KOPT-K1 (cell line): Measurements from ENCODE around the gene SNX8.
A peak's percentile ranks its signal among the peaks of the same experiment; 100 is the strongest.

Experiments
- H3K27ac ChIP-seq: fragments of 200-600 bp; sonication (generic); 2 replicates; pipeline ENCODE4 v1.5.1; 2016; ENCODE audit warnings: antibody characterized with exemption, mild to moderate bottlenecking, low read depth, low read length; ENCODE audit not compliant: poor library complexity, severe bottlenecking
- H3K36me3 ChIP-seq: fragments of 200-600 bp; sonication (generic); 2 replicates; pipeline ENCODE4 v1.5.1; 2017; ENCODE audit warnings: antibody characterized with exemption, mild to moderate bottlenecking, low read length, moderate library complexity; ENCODE audit not compliant: insufficient read depth
- H3K9me3 ChIP-seq: fragments of 200-600 bp; sonication (generic); 2 replicates; pipeline ENCODE4 v1.5.1; 2017; ENCODE audit warnings: antibody characterized with exemption, low read length, mild to moderate bottlenecking; ENCODE audit not compliant: insufficient read depth, poor library complexity, severe bottlenecking

Gene SNX8

GRCh38 chr7:2224491-2224928 lies 89.7 kb downstream of the SNX8 start:
- no peaks in the 10 kb centered on the region for H3K9me3 ChIP-seq
- peaks cover 99% of the 10 kb centered on the region for H3K36me3 ChIP-seq
- H3K27ac ChIP-seq: no peak overlapping the region

GRCh38 chr7:2223321-2223720 lies 90.9 kb downstream of the SNX8 start:
- H3K27ac ChIP-seq: no peak overlapping the region
- no peaks in the 10 kb centered on the region for H3K9me3 ChIP-seq
- H3K36me3 ChIP-seq: peaks cover 99% of the 10 kb centered on the region

- Histone ChIP-seq H3K36me3 (peaks cover 99% of the 10 kb centered on the region), H3K27ac (no peak overlapping the region), H3K9me3 (no peaks in the 10 kb centered on the region)
Measured at GRCh38 chr7:2222516-2222915, 91.7 kb downstream of the SNX8 start.

GRCh38 chr7:2220954-2221353 lies 93.3 kb downstream of the SNX8 start:
- Histone ChIP-seq H3K9me3 (no peaks in the 10 kb centered on the region), H3K36me3 (peaks cover 99% of the 10 kb centered on the region), H3K27ac (no peak overlapping the region)

- Histone ChIP-seq H3K9me3 (no peaks in the 10 kb centered on the region), H3K27ac (no peak overlapping the region), H3K36me3 (peaks cover 99% of the 10 kb centered on the region)
Measured at GRCh38 chr7:2220506-2220905, 93.7 kb downstream of the SNX8 start.

- Histone ChIP-seq H3K27ac (no peak overlapping the region), H3K9me3 (no peaks in the 10 kb centered on the region), H3K36me3 (peaks cover 99% of the 10 kb centered on the region)
Measured at GRCh38 chr7:2220030-2220429, 94.2 kb downstream of the SNX8 start.

GRCh38 chr7:2219606-2220005 lies 94.6 kb downstream of the SNX8 start:
- H3K36me3 ChIP-seq: peaks cover 99% of the 10 kb centered on the region

GRCh38 chr7:2219136-2219535 lies 95.1 kb downstream of the SNX8 start:
- Histone ChIP-seq H3K36me3 (peaks cover 99% of the 10 kb centered on the region), H3K9me3 (no peaks in the 10 kb centered on the region), H3K27ac (no peak overlapping the region)

More at GRCh38 chr7:2219606-2220005, 94.6 kb downstream of the SNX8 start:
- Histone ChIP-seq H3K27ac (no peak overlapping the region), H3K9me3 (no peaks in the 10 kb centered on the region)

- H3K36me3 ChIP-seq: peaks cover 99% of the 10 kb centered on the region
- H3K9me3 ChIP-seq: no peaks in the 10 kb centered on the region
- H3K27ac ChIP-seq: no peak overlapping the region
Measured at GRCh38 chr7:2218444-2218785, 95.8 kb downstream of the SNX8 start.

- H3K27ac ChIP-seq: no peak overlapping the region
- H3K9me3 ChIP-seq: no peaks in the 10 kb centered on the region
- peaks cover 99% of the 10 kb centered on the region for H3K36me3 ChIP-seq
Measured at GRCh38 chr7:2217716-2218443, 96.4 kb downstream of the SNX8 start.

GRCh38 chr7:2217206-2217605 lies 97.0 kb downstream of the SNX8 start:
- H3K27ac ChIP-seq: no peak overlapping the region
- H3K9me3 ChIP-seq: no peaks in the 10 kb centered on the region
- H3K36me3 ChIP-seq: peaks cover 99% of the 10 kb centered on the region

GRCh38 chr7:2215851-2216250 lies 98.4 kb downstream of the SNX8 start:
- Histone ChIP-seq H3K36me3 (peaks cover 99% of the 10 kb centered on the region), H3K9me3 (no peaks in the 10 kb centered on the region), H3K27ac (peak overlapping the region; percentile 31)

- H3K27ac ChIP-seq: peak overlapping the region; percentile 57
- peaks cover 97% of the 10 kb centered on the region for H3K36me3 ChIP-seq
- no peaks in the 10 kb centered on the region for H3K9me3 ChIP-seq
Measured at GRCh38 chr7:2214636-2215035, 99.6 kb downstream of the SNX8 start.

GRCh38 chr7:2213551-2214215 lies 100.6 kb downstream of the SNX8 start:
- Histone ChIP-seq H3K9me3 (no peaks in the 10 kb centered on the region), H3K27ac (peak overlapping the region; percentile 57), H3K36me3 (peaks cover 98% of the 10 kb centered on the region)

GRCh38 chr7:2212906-2213305 lies 101.3 kb downstream of the SNX8 start:
- no peaks in the 10 kb centered on the region for H3K9me3 ChIP-seq
- peaks cover 98% of the 10 kb centered on the region for H3K36me3 ChIP-seq
- no peak overlapping the region for H3K27ac ChIP-seq

GRCh38 chr7:2211926-2212325 lies 102.3 kb downstream of the SNX8 start:
- peaks cover 98% of the 10 kb centered on the region for H3K36me3 ChIP-seq
- H3K9me3 ChIP-seq: no peaks in the 10 kb centered on the region
- H3K27ac ChIP-seq: no peak overlapping the region
